Sigmoid colon (tissue), 7 donors: ENCODE measurements around the gene ASS1. TPM values are rescaled to one million over a fixed set of nuclear protein-coding genes. Genes with fewer than 3 reads are reported as not detected.
A peak's percentile ranks its signal among the peaks of the same experiment; 100 is the strongest.

Experiments
- DNase-seq: peaks from one replicate; pipeline ENCODE4 v3.0.0-alpha.2; 2019
- H3K27ac ChIP-seq, 4 donors: fragments of 200-600 bp; sonication (generic); one replicate each; pipeline ENCODE4 v1.5.1; 2016 to 2019; ENCODE audit warnings: mild to moderate bottlenecking in 1 of 4
- H3K27me3 ChIP-seq, 3 donors: fragments of 200-600 bp; sonication (generic); one replicate each; pipeline ENCODE4 v1.5.1; 2019; ENCODE audit warnings: mild to moderate bottlenecking in 1 of 3
- H3K36me3 ChIP-seq, 4 donors: fragments of 200-600 bp; sonication (generic); one replicate each; pipeline ENCODE4 v1.5.1; 2016 to 2019
- H3K4me1 ChIP-seq, 4 donors: fragments of 200-600 bp; sonication (generic); one replicate each; pipeline ENCODE4 v1.5.1; 2017 to 2019
- H3K4me3 ChIP-seq, 4 donors: fragments of 200-600 bp; sonication (generic); one replicate each; pipeline ENCODE4 v1.5.1; 2017 to 2019; ENCODE audit warnings: mild to moderate bottlenecking in 2 of 4, moderate library complexity in 1 of 4
- H3K9me3 ChIP-seq, 4 donors: fragments of 200-600 bp in 3 of 4; sonication (generic) in 3 of 4; one replicate each; pipeline versions ENCODE4 v1.5.1 to v1.6.1; 2013 to 2019
- CTCF ChIP-seq, 4 experiments: fragments of 450-650 bp in 3 of 4; fragments of 200-600 bp in 1 of 4; IDR thresholded peaks; one replicate each; pipeline ENCODE4 v1.5.1; 2016 to 2019; ENCODE audit warnings: antibody characterized with exemption in 4 of 4, mild to moderate bottlenecking in 3 of 4, moderate library complexity in 2 of 4
- EP300 ChIP-seq, 4 donors: sonication (generic); formaldehyde crosslinking; IDR thresholded peaks; one replicate each; pipeline ENCODE4 v1.6.1; 2017; ENCODE audit warnings: antibody characterized with exemption in 4 of 4
- POLR2A ChIP-seq, 2 donors: fragments of 450-650 bp; IDR thresholded peaks; one replicate each; pipeline ENCODE4 v1.6.1; 2016; ENCODE audit warnings: antibody characterized with exemption in 2 of 2, mild to moderate bottlenecking in 2 of 2, moderate library complexity in 2 of 2
- POLR2AphosphoS5 ChIP-seq, 4 donors: sonication (generic); formaldehyde crosslinking; IDR thresholded peaks; one replicate each; pipeline ENCODE4 v1.6.1; 2017; ENCODE audit warnings: antibody characterized with exemption in 4 of 4
- WGBS, 2 donors: extraction: QIAGEN DNeasy Blood & Tissue Kit; methylation state at CpG; one replicate each; pipeline ENCODE4 v1.1.7; 2013; 5-methylcytosine and 5-hydroxymethylcytosine counted together
- intact Hi-C: fragments of 100-400 bp; cut with DNase I; formaldehyde crosslinking; loops from one replicate; pipeline ENCODE4 v1.15.1; 2023
- polyA plus RNA-seq, 3 donors: library from polyadenylated mRNA; stranded (reverse); fragments of 200-250 nt; gene quantifications; one replicate each; pipeline ENCODE4 v1.2.3, GENCODE V29; 2013
- total RNA-seq, 4 donors: library from RNA; depleted of rRNA; stranded (reverse); fragments of >200 nt; gene quantifications; one replicate each; pipeline ENCODE4 v1.1.0, GENCODE V29; 2016
- donor health status: healthy with polysubstance abuse.
- donor health status: Bipolar disorder and iron deficiency.
- donor health status: healthy.

Gene ASS1
- total and polyA plus RNA-seq, 7 donors = 65.8 to 1,420 (median 84.2) TPM

GRCh38 chr9:130409246-130409645, 35.5 kb upstream of the ASS1 start:
- no peak overlapping the region for H3K27ac ChIP-seq
- no peaks in the 10 kb centered on the region for H3K9me3 ChIP-seq
- TF ChIP-seq POLR2A (IDR thresholded peaks at IDR 0.05) (no peak), POLR2AphosphoS5 (IDR thresholded peaks at IDR 0.05) (no peak), CTCF (IDR thresholded peaks at IDR 0.05) (no peak)
- H3K27me3 ChIP-seq = no peaks in the 10 kb centered on the region
- 79% methylated on average over 4 of the region's 4 CpGs for WGBS, 2 donors
- intact Hi-C loops = no loop called here
- no peak overlapping the region for H3K4me3 ChIP-seq
- peaks cover 0 to 24% (median 15%) of the 10 kb centered on the region in 4 donors for H3K4me1 ChIP-seq
- peaks cover 0 to 66% (median 13%) of the 10 kb centered on the region in 4 donors for H3K36me3 ChIP-seq
- no peak for DNase-seq

DNA sequence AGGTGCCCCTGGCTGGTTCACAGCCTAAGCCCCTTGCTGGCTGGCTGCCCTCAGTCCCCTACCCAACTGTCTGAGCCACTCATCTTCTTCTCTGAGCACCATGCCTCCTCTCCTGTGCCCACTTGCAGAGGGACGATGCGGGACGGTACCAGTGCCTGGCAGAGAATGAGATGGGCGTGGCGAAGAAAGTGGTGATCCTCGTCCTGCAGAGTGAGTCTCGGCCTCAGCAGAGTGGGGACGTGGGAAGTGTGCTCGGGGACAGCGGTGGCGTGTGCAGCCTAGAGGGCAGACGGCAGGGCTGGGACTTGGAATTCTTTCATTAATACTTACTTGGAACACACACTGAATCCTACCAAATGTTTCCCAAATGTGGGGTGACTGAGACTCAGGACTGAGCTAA, 34.3 kb upstream of the ASS1 start:
- Histone ChIP-seq H3K4me1 (peaks cover 0 to 24% (median 15%) of the 10 kb centered on the region in 4 donors), H3K9me3 (no peaks in the 10 kb centered on the region), H3K36me3 (peaks cover 0 to 54% (median 8%) of the 10 kb centered on the region in 4 donors), H3K4me3 (no peak overlapping the region), H3K27ac (peak overlapping the region in 2 of 4 donors; percentile 47 to 64), H3K27me3 (no peaks in the 10 kb centered on the region)
- intact Hi-C loops = no loop called here
- TF ChIP-seq EP300 (IDR thresholded peaks at IDR 0.05) = no peak
- TF ChIP-seq POLR2AphosphoS5 (IDR thresholded peaks at IDR 0.05) = no peak
- TF ChIP-seq CTCF (IDR thresholded peaks at IDR 0.05) = no peak
- TF ChIP-seq POLR2A (IDR thresholded peaks at IDR 0.05) = no peak
- DNase-seq = no peak
- 24 to 76% methylated on average over 12 of the region's 12 CpGs for WGBS, 2 donors

DNA sequence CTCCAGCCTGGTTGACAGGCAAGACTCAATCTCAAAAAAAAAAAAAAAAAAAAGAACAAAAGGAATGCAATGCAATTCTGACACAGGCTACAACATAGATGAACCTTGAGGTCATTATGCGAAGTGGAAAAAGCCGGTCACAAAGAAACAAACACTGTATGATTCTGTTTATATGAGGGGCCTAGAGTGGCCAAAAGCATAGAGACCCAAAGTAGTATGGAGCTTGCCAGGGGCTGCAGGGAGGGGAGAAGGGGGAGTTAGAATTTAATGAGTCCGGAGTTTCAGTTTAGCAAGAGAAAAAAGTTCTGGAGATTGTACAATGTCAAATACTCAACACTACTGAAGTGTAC, 33.2 kb upstream of the ASS1 start:
- H3K4me1 ChIP-seq = peaks cover 0 to 24% (median 15%) of the 10 kb centered on the region in 4 donors
- DNase-seq = no peak
- TF ChIP-seq CTCF (IDR thresholded peaks at IDR 0.05) = no peak
- TF ChIP-seq EP300 (IDR thresholded peaks at IDR 0.05) = no peak
- peak in 1 of 4 donors; percentile 18 for TF ChIP-seq POLR2AphosphoS5 (IDR thresholded peaks at IDR 0.05)
- WGBS, 2 donors = 17 to 50% methylated on average over 3 of the region's 3 CpGs
- H3K4me3 ChIP-seq = no peak overlapping the region
- H3K27ac ChIP-seq = peak overlapping the region in 2 of 4 donors; percentile 47 to 64
- no peaks in the 10 kb centered on the region for H3K27me3 ChIP-seq
- intact Hi-C loops = no loop called here
- H3K36me3 ChIP-seq = peaks cover 0 to 46% (median 2%) of the 10 kb centered on the region in 4 donors
- H3K9me3 ChIP-seq = no peaks in the 10 kb centered on the region

DNA sequence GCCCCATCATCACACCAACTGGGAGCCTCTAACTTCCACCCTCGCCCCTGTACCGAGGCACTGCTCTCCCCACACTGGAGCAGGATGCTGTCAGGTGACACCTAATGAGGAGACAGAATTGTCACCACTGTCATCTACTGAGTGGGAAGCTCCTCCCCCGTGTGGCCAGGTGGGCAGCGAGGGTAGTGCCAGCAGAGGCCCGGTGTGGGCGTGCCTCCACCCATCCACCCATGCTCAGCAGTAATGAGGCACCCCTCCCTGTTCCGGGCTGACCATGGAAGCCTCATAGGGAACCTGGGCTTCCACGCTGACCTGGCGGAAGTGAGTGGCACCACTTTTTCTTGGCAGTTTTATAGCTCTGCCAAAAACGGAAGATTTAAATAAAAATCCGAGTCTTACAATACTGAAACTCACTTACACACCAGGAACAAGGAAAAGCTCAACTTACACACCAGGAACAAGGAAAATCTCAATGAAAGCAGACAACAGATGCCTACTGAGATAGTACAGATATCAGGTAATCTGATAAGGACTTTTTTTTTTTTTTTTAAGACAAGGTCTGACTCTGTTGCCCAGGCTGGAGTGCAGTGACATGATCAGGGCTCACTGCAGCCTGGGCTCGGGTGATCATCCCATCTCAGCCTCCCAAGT, 30.6 kb upstream of the ASS1 start:
- peak overlapping the region in 1 of 4 donors; percentile 8 for H3K27ac ChIP-seq
- peaks cover 0 to 38% (median 4%) of the 10 kb centered on the region in 4 donors for H3K36me3 ChIP-seq
- no peak overlapping the region for H3K4me3 ChIP-seq
- intact Hi-C loops = no loop called here
- H3K27me3 ChIP-seq = no peaks in the 10 kb centered on the region
- H3K4me1 ChIP-seq = peaks cover 0 to 24% (median 15%) of the 10 kb centered on the region in 4 donors
- DNase-seq = no peak
- no peaks in the 10 kb centered on the region for H3K9me3 ChIP-seq
- TF ChIP-seq CTCF (IDR thresholded peaks at IDR 0.05) (no peak), EP300 (IDR thresholded peaks at IDR 0.05) (no peak), POLR2A (IDR thresholded peaks at IDR 0.05) (no peak), POLR2AphosphoS5 (IDR thresholded peaks at IDR 0.05) (no peak)
- 30 to 71% methylated on average over 12 of the region's 12 CpGs for WGBS, 2 donors
